Sigmoid colon (tissue), 7 donors: ENCODE measurements around the gene MUC3A. TPM values are rescaled to one million over a fixed set of nuclear protein-coding genes. Genes with fewer than 3 reads are reported as not detected.
"Not testable (repeated sequence)": the region's sequence is repeated elsewhere in the genome, so short reads cannot be mapped to it uniquely, and the experiment has no call there.

Experiments
- DNase-seq: peaks from one replicate; pipeline ENCODE4 v3.0.0-alpha.2; 2019
- H3K27ac ChIP-seq, 4 donors: fragments of 200-600 bp; sonication (generic); one replicate each; pipeline ENCODE4 v1.5.1; 2016 to 2019; ENCODE audit warnings: mild to moderate bottlenecking in 1 of 4
- H3K27me3 ChIP-seq, 3 donors: fragments of 200-600 bp; sonication (generic); one replicate each; pipeline ENCODE4 v1.5.1; 2019; ENCODE audit warnings: mild to moderate bottlenecking in 1 of 3
- H3K36me3 ChIP-seq, 4 donors: fragments of 200-600 bp; sonication (generic); one replicate each; pipeline ENCODE4 v1.5.1; 2016 to 2019
- H3K4me1 ChIP-seq, 4 donors: fragments of 200-600 bp; sonication (generic); one replicate each; pipeline ENCODE4 v1.5.1; 2017 to 2019
- H3K4me3 ChIP-seq, 4 donors: fragments of 200-600 bp; sonication (generic); one replicate each; pipeline ENCODE4 v1.5.1; 2017 to 2019; ENCODE audit warnings: mild to moderate bottlenecking in 2 of 4, moderate library complexity in 1 of 4
- H3K9me3 ChIP-seq, 4 donors: fragments of 200-600 bp in 3 of 4; sonication (generic) in 3 of 4; one replicate each; pipeline versions ENCODE4 v1.5.1 to v1.6.1; 2013 to 2019
- EP300 ChIP-seq, 4 donors: sonication (generic); formaldehyde crosslinking; IDR thresholded peaks; one replicate each; pipeline ENCODE4 v1.6.1; 2017; ENCODE audit warnings: antibody characterized with exemption in 4 of 4
- POLR2A ChIP-seq, 2 donors: fragments of 450-650 bp; IDR thresholded peaks; one replicate each; pipeline ENCODE4 v1.6.1; 2016; ENCODE audit warnings: antibody characterized with exemption in 2 of 2, mild to moderate bottlenecking in 2 of 2, moderate library complexity in 2 of 2
- POLR2AphosphoS5 ChIP-seq, 4 donors: sonication (generic); formaldehyde crosslinking; IDR thresholded peaks; one replicate each; pipeline ENCODE4 v1.6.1; 2017; ENCODE audit warnings: antibody characterized with exemption in 4 of 4
- WGBS, 2 donors: extraction: QIAGEN DNeasy Blood & Tissue Kit; methylation state at CpG; one replicate each; pipeline ENCODE4 v1.1.7; 2013; 5-methylcytosine and 5-hydroxymethylcytosine counted together
- intact Hi-C: fragments of 100-400 bp; cut with DNase I; formaldehyde crosslinking; loops from one replicate; pipeline ENCODE4 v1.15.1; 2023
- polyA plus RNA-seq, 3 donors: library from polyadenylated mRNA; stranded (reverse); fragments of 200-250 nt; gene quantifications; one replicate each; pipeline ENCODE4 v1.2.3, GENCODE V29; 2013
- total RNA-seq, 4 donors: library from RNA; depleted of rRNA; stranded (reverse); fragments of >200 nt; gene quantifications; one replicate each; pipeline ENCODE4 v1.1.0, GENCODE V29; 2016
- TF ChIP-seq, protein P1 (sequence below), 4 experiments: fragments of 450-650 bp in 3 of 4; fragments of 200-600 bp in 1 of 4; IDR thresholded peaks; one replicate each; pipeline ENCODE4 v1.5.1; 2016 to 2019; ENCODE audit warnings: antibody characterized with exemption in 4 of 4, mild to moderate bottlenecking in 3 of 4, moderate library complexity in 2 of 4
- donor health status: healthy with polysubstance abuse.
- donor health status: Bipolar disorder and iron deficiency.
- donor health status: healthy.

Gene MUC3A
- total and polyA plus RNA-seq, 7 donors, result 0.71 to 78.8 (median 60.4) TPM; not detected in 2

GRCh38 chr7:100983451-100984187 lies 34.3 kb downstream of the MUC3A start:
- Histone ChIP-seq H3K27ac (peak overlapping the region in 3 of 4 donors; percentile 19 to 65 (median 37)), H3K4me3 (no peak overlapping the region), H3K9me3 (no peaks in the 10 kb centered on the region), H3K36me3 (no peaks in the 10 kb centered on the region), H3K27me3 (no peaks in the 10 kb centered on the region), H3K4me1 (peaks cover 0 to 12% (median 3%) of the 10 kb centered on the region in 4 donors)
- whole genome bisulfite sequencing, 2 donors, result 14 to 58% methylated on average over 8 of the region's 8 CpGs
- intact Hi-C loops, result no loop called here
- no peak for DNase-seq
- TF ChIP-seq POLR2AphosphoS5 (IDR thresholded peaks at IDR 0.05), result peak in 3 of 4 donors; percentile 8 to 34 (median 15)
- TF ChIP-seq, protein P1, sequence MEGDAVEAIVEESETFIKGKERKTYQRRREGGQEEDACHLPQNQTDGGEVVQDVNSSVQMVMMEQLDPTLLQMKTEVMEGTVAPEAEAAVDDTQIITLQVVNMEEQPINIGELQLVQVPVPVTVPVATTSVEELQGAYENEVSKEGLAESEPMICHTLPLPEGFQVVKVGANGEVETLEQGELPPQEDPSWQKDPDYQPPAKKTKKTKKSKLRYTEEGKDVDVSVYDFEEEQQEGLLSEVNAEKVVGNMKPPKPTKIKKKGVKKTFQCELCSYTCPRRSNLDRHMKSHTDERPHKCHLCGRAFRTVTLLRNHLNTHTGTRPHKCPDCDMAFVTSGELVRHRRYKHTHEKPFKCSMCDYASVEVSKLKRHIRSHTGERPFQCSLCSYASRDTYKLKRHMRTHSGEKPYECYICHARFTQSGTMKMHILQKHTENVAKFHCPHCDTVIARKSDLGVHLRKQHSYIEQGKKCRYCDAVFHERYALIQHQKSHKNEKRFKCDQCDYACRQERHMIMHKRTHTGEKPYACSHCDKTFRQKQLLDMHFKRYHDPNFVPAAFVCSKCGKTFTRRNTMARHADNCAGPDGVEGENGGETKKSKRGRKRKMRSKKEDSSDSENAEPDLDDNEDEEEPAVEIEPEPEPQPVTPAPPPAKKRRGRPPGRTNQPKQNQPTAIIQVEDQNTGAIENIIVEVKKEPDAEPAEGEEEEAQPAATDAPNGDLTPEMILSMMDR (IDR thresholded peaks at IDR 0.05), result no peak
- TF ChIP-seq EP300 (IDR thresholded peaks at IDR 0.05), result peak in 2 of 4 donors; percentile 34 to 70
- no peak for TF ChIP-seq POLR2A (IDR thresholded peaks at IDR 0.05)

- Histone ChIP-seq H3K27ac (peak overlapping the region in 2 of 4 donors; percentile 37 to 65), H3K4me1 (peaks cover 0 to 12% (median 3%) of the 10 kb centered on the region in 4 donors)
- intact Hi-C loops, H3K36me3 ChIP-seq, H3K27me3 ChIP-seq, DNase-seq, H3K9me3 ChIP-seq, H3K4me3 ChIP-seq: not testable (repeated sequence)
- WGBS, 2 donors, result 27 to 67% methylated on average over 14 of the region's 14 CpGs
Measured at GRCh38 chr7:100984241-100984918, 35.0 kb downstream of the MUC3A start.

GRCh38 chr7:100985033-100985797 lies 35.9 kb downstream of the MUC3A start:
- H3K9me3 ChIP-seq, DNase-seq, intact Hi-C loops, H3K36me3 ChIP-seq, H3K4me3 ChIP-seq, H3K27me3 ChIP-seq: not testable (repeated sequence)
- Histone ChIP-seq H3K27ac (peak overlapping the region in 1 of 4 donors; percentile 65), H3K4me1 (peaks cover 0 to 12% (median 3%) of the 10 kb centered on the region in 4 donors)
- WGBS, 2 donors, result 75 to 77% methylated on average over 4 of the region's 4 CpGs

DNA sequence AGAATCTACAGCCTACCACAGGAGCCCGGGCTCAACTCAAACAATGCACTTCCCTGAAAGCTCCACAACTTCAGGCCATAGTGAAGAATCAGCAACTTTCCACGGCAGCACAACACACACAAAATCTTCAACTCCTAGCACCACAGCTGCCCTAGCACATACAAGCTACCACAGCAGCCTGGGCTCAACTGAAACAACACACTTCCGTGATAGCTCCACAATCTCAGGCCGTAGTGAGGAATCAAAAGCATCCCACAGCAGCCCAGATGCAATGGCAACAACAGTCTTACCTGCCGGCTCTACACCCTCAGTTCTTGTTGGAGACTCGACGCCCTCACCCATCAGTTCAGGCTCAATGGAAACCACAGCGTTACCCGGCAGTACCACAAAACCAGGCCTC lies 42.3 kb downstream of the MUC3A start:
- TF ChIP-seq, protein P1 (IDR thresholded peaks at IDR 0.05), result no peak
- TF ChIP-seq POLR2A (IDR thresholded peaks at IDR 0.05) (no peak), EP300 (IDR thresholded peaks at IDR 0.05) (no peak), POLR2AphosphoS5 (IDR thresholded peaks at IDR 0.05) (no peak)
- Histone ChIP-seq H3K4me3 (no peak overlapping the region), H3K36me3 (no peaks in the 10 kb centered on the region), H3K4me1 (no peaks in the 10 kb centered on the region), H3K9me3 (no peaks in the 10 kb centered on the region), H3K27ac (no peak overlapping the region), H3K27me3 (no peaks in the 10 kb centered on the region)
- intact Hi-C loops, result no loop called here
- no peak for DNase-seq
- WGBS, 2 donors, result 94% methylated on average over 9 of the region's 9 CpGs

- whole genome bisulfite sequencing, 2 donors, result 90 to 92% methylated on average over 11 to 12 of the region's 12 CpGs
- H3K27ac ChIP-seq, H3K9me3 ChIP-seq, H3K4me1 ChIP-seq, intact Hi-C loops, H3K4me3 ChIP-seq, H3K36me3 ChIP-seq, H3K27me3 ChIP-seq, DNase-seq: not testable (repeated sequence)
Measured at GRCh38 chr7:100992280-100992679, 42.9 kb downstream of the MUC3A start.

GRCh38 chr7:100994671-100995070 lies 45.3 kb downstream of the MUC3A start:
- DNase-seq, H3K4me3 ChIP-seq, H3K36me3 ChIP-seq, H3K4me1 ChIP-seq, intact Hi-C loops, H3K27ac ChIP-seq, H3K27me3 ChIP-seq, H3K9me3 ChIP-seq: not testable (repeated sequence)
- no CpG with 5 or more reads among the region's 9 CpGs for WGBS, 2 donors

DNA sequence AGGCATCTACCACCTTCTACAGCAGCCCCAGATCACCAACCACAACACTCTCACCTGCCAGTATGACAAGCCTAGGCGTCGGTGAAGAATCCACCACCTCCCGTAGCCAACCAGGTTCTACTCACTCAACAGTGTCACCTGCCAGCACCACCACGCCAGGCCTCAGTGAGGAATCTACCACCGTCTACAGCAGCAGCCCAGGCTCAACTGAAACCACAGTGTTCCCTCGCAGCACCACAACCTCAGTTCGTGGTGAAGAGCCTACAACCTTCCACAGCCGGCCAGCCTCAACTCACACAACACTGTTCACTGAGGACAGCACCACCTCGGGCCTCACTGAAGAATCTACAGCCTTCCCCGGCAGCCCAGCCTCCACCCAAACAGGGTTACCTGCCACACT lies 49.2 kb downstream of the MUC3A start:
- DNase-seq, intact Hi-C loops: not testable (repeated sequence)
- WGBS, 2 donors, result 87 to 90% methylated on average over 4 to 5 of the region's 10 CpGs

GRCh38 chr7:100999334-100999733 lies 50.0 kb downstream of the MUC3A start:
- no CpG with 5 or more reads among the region's 9 CpGs for WGBS, 2 donors
- H3K9me3 ChIP-seq, DNase-seq, H3K27ac ChIP-seq, H3K27me3 ChIP-seq, intact Hi-C loops, H3K4me1 ChIP-seq, H3K36me3 ChIP-seq, H3K4me3 ChIP-seq: not testable (repeated sequence)

More for the DNA sequence above, 49.2 kb downstream of the MUC3A start:
- H3K36me3 ChIP-seq, H3K4me1 ChIP-seq, H3K9me3 ChIP-seq, H3K27ac ChIP-seq, H3K27me3 ChIP-seq, H3K4me3 ChIP-seq: not testable (repeated sequence)

- H3K4me1 ChIP-seq, H3K4me3 ChIP-seq, DNase-seq, H3K9me3 ChIP-seq, intact Hi-C loops, H3K36me3 ChIP-seq, H3K27me3 ChIP-seq, H3K27ac ChIP-seq: not testable (repeated sequence)
- 90 to 94% methylated on average over 10 of the region's 10 CpGs for WGBS, 2 donors
Measured at GRCh38 chr7:101000025-101000424, 50.7 kb downstream of the MUC3A start.

DNA sequence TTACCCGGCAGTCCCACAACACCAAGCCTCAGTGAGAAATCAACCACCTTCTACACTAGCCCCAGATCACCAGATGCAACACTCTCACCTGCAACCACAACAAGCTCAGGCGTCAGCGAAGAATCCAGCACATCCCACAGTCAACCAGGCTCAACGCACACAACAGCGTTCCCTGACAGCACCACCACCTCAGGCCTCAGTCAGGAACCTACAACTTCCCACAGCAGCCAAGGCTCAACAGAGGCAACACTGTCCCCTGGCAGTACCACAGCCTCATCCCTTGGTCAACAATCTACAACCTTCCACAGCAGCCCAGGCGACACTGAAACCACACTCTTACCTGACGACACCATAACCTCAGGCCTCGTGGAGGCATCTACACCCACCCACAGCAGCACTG lies 53.0 kb downstream of the MUC3A start:
- H3K36me3 ChIP-seq, intact Hi-C loops, H3K27ac ChIP-seq, H3K4me3 ChIP-seq, DNase-seq, H3K9me3 ChIP-seq, H3K4me1 ChIP-seq, H3K27me3 ChIP-seq: not testable (repeated sequence)
- WGBS, 2 donors, result 100% methylated on average over 2 of the region's 8 CpGs
